ENCODE measurements around the gene FARP1.

DNA sequence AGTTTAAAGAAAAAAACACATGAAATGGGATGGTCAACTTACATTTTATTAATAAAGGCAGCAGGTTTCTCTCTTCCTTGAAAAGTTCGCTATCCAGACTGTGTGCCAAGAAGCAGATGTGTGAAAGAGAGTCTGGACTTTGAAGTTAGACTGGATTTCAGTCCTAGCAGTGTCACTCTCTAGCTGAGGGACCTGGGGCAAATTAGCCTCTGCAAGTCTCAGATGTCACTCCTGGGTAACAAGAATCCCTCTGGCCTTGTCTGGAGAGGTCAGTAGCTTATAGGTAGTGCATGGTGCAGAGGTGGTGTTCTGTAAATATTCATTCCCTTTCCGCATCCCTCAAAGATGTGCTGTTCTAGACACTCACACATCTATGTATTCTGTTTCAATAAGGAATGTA lies 221.8 kb downstream of the FARP1 start:
- TF ChIP-seq, protein P1, sequence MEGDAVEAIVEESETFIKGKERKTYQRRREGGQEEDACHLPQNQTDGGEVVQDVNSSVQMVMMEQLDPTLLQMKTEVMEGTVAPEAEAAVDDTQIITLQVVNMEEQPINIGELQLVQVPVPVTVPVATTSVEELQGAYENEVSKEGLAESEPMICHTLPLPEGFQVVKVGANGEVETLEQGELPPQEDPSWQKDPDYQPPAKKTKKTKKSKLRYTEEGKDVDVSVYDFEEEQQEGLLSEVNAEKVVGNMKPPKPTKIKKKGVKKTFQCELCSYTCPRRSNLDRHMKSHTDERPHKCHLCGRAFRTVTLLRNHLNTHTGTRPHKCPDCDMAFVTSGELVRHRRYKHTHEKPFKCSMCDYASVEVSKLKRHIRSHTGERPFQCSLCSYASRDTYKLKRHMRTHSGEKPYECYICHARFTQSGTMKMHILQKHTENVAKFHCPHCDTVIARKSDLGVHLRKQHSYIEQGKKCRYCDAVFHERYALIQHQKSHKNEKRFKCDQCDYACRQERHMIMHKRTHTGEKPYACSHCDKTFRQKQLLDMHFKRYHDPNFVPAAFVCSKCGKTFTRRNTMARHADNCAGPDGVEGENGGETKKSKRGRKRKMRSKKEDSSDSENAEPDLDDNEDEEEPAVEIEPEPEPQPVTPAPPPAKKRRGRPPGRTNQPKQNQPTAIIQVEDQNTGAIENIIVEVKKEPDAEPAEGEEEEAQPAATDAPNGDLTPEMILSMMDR (IDR thresholded peaks at IDR 0.05) = no peak
- no peak for TF ChIP-seq POLR2A (IDR thresholded peaks at IDR 0.05)
